SU-DHL-6 (cell line): ENCODE results near the gene E2F6.

Experiments
- H2AFZ ChIP-seq: fragments of 200-600 bp; sonication (generic); 2 replicates; pipeline ENCODE4 v1.6.1; 2014; ENCODE audit warnings: low read depth, mild to moderate bottlenecking, moderate library complexity, mixed read lengths, antibody characterized with exemption, low read length; ENCODE audit not compliant: severe bottlenecking
- H3F3A ChIP-seq: fragments of 200-600 bp; shearing (Covaris generic); 2 replicates; pipeline ENCODE4 v1.6.0; 2016; ENCODE audit warnings: antibody characterized with exemption, mild to moderate bottlenecking; ENCODE audit not compliant: insufficient read depth
- H3K27ac ChIP-seq: fragments of 200-600 bp; sonication (generic); 2 replicates; pipeline ENCODE4 v1.5.1; 2016; ENCODE audit warnings: low read depth, mild to moderate bottlenecking, low read length, moderate library complexity, mixed read lengths
- H3K27me3 ChIP-seq: fragments of 200-600 bp; sonication (generic), shearing (Covaris generic); 2 replicates; pipeline ENCODE4 v1.6.0; 2014; ENCODE audit warnings: mild to moderate bottlenecking, low read length
- H3K36me3 ChIP-seq: fragments of 200-600 bp; sonication (generic); 2 replicates; pipeline ENCODE4 v1.6.1; 2014; ENCODE audit warnings: mild to moderate bottlenecking, low read length, mixed read lengths
- H3K4me2 ChIP-seq: fragments of 300-600, 200-600 bp; shearing (Covaris generic), sonication (generic); 2 replicates; pipeline ENCODE4 v1.6.0; 2014; ENCODE audit warnings: low read length, low read depth, mild to moderate bottlenecking; ENCODE audit not compliant: poor library complexity, severe bottlenecking
- H3K4me3 ChIP-seq: fragments of 200-600 bp; sonication (generic); 2 replicates; pipeline ENCODE4 v1.5.1; 2014; ENCODE audit warnings: antibody characterized with exemption, low read length, mild to moderate bottlenecking, mixed read lengths; ENCODE audit not compliant: insufficient read depth, poor library complexity, severe bottlenecking
- H3K79me2 ChIP-seq: fragments of 200-600 bp; sonication (generic); 2 replicates; pipeline ENCODE4 v1.6.1; 2014; ENCODE audit warnings: mild to moderate bottlenecking, low read length, moderate library complexity; ENCODE audit not compliant: insufficient read depth
- H3K9ac ChIP-seq: fragments of 200-600 bp; sonication (generic); 2 replicates; pipeline ENCODE4 v1.7.0; 2014; ENCODE audit warnings: mild to moderate bottlenecking, low read length
- H3K9me2 ChIP-seq: fragments of 200-600 bp; sonication (generic); replicated peaks from 2 replicates; pipeline ENCODE4 v1.6.1; 2014; ENCODE audit warnings: low read length; ENCODE audit not compliant: insufficient read depth
- H3K9me3 ChIP-seq: fragments of 200-600 bp; sonication (generic); 2 replicates; pipeline ENCODE4 v1.6.1; 2014; ENCODE audit warnings: low read length, mixed read lengths; ENCODE audit not compliant: insufficient read depth
- H4K20me1 ChIP-seq: fragments of 200-600 bp; sonication (generic); 2 replicates; pipeline ENCODE4 v1.6.1; 2014; ENCODE audit warnings: low read depth, mild to moderate bottlenecking, antibody characterized with exemption, low read length, moderate library complexity, mixed read lengths
- CTCF ChIP-seq: fragments of 200-600 bp; sonication (generic); IDR thresholded peaks from one replicate; pipeline ENCODE4 v1.5.1; 2017; ENCODE audit warnings: antibody characterized with exemption, mild to moderate bottlenecking, low read length, moderate library complexity; ENCODE audit not compliant: insufficient read depth, poor library complexity, severe bottlenecking
- EZH2phosphoT487 ChIP-seq: fragments of 200-600 bp; sonication (generic), shearing (Covaris generic); conservative IDR thresholded peaks from 2 replicates; pipeline ENCODE4 v1.6.1; 2018; ENCODE audit warnings: mild to moderate bottlenecking, antibody characterized with exemption, low read length, moderate library complexity, mixed read lengths

E2F6 gene

DNA sequence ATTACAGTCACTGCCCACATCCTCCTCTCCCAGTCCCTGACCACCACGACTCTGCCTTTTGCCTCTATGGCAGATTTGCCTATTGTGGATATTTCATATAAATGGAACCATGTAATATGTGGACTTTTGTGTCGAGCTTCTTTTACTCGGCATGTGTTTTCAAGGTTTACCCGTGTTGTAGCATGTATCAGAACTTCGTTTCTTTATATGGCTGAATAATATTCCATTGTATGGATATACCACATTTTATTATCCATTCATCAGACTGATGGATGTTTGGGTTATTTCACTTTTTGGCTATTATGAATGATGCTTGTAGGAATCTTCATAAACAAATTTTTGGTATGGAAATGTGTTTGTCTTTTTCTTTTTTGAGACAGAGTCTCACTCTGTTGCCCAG, 24.2 kb upstream of the E2F6 start:
- Histone ChIP-seq H3K27me3 (no peaks in the 10 kb centered on the region), H3K36me3 (no peaks in the 10 kb centered on the region), H3F3A (no peaks in the 10 kb centered on the region), H3K4me3 (no peak overlapping the region), H3K9ac (no peak overlapping the region), H3K9me3 (no peaks in the 10 kb centered on the region), H3K4me2 (no peak overlapping the region), H4K20me1 (no peaks in the 10 kb centered on the region), H3K79me2 (no peaks in the 10 kb centered on the region), H3K27ac (no peak overlapping the region), H2AFZ (no peak overlapping the region), H3K9me2 (no peaks in the 10 kb centered on the region)
- TF ChIP-seq EZH2phosphoT487 (no peak), CTCF (no peak)

- H4K20me1 ChIP-seq: no peaks in the 10 kb centered on the region
- no peak overlapping the region for H3K4me2 ChIP-seq
- no peaks in the 10 kb centered on the region for H3K9me3 ChIP-seq
- H3K79me2 ChIP-seq: no peaks in the 10 kb centered on the region
- no peak overlapping the region for H2AFZ ChIP-seq
- H3K4me3 ChIP-seq: no peak overlapping the region
- no peaks in the 10 kb centered on the region for H3K36me3 ChIP-seq
- H3F3A ChIP-seq: no peaks in the 10 kb centered on the region
- H3K27ac ChIP-seq: no peak overlapping the region
- H3K9me2 ChIP-seq: no peaks in the 10 kb centered on the region
- H3K9ac ChIP-seq: no peak overlapping the region
- TF ChIP-seq EZH2phosphoT487 (no peak), CTCF (no peak)
- no peaks in the 10 kb centered on the region for H3K27me3 ChIP-seq
Observed at GRCh38 chr2:11488809-11489208, 22.8 kb upstream of the E2F6 start.

GRCh38 chr2:11483806-11484617, 18.1 kb upstream of the E2F6 start:
- no peaks in the 10 kb centered on the region for H3F3A ChIP-seq
- H4K20me1 ChIP-seq: no peaks in the 10 kb centered on the region
- no peaks in the 10 kb centered on the region for H3K9me2 ChIP-seq
- H2AFZ ChIP-seq: no peak overlapping the region
- no peak overlapping the region for H3K4me2 ChIP-seq
- H3K27ac ChIP-seq: no peak overlapping the region
- H3K4me3 ChIP-seq: no peak overlapping the region
- no peaks in the 10 kb centered on the region for H3K9me3 ChIP-seq
- no peaks in the 10 kb centered on the region for H3K27me3 ChIP-seq
- no peak for TF ChIP-seq EZH2phosphoT487
- no peak for TF ChIP-seq CTCF
- no peaks in the 10 kb centered on the region for H3K36me3 ChIP-seq
- H3K9ac ChIP-seq: no peak overlapping the region
- no peaks in the 10 kb centered on the region for H3K79me2 ChIP-seq
